Muscle of leg (tissue), 11 donors: Measurements from ENCODE around the gene GLYR1. TPM values are rescaled to one million over a fixed set of nuclear protein-coding genes. Genes with fewer than 3 reads are reported as not detected.

Experiments
- DNase-seq: peaks from one replicate; pipeline ENCODE4 v3.0.0; 2013
- H3K27ac ChIP-seq: one replicate; pipeline ENCODE4 v1.5.1; 2013; ENCODE audit warnings: mild to moderate bottlenecking, low read length, control low read depth
- H3K27me3 ChIP-seq: one replicate; pipeline ENCODE4 v1.6.1; 2013; ENCODE audit warnings: low read length; ENCODE audit not compliant: control insufficient read depth, insufficient read depth
- H3K36me3 ChIP-seq: one replicate; pipeline ENCODE4 v1.6.1; 2013; ENCODE audit warnings: low read length; ENCODE audit not compliant: control insufficient read depth, insufficient read depth
- H3K4me1 ChIP-seq: one replicate; pipeline ENCODE4 v1.6.1; 2013; ENCODE audit warnings: low read length; ENCODE audit not compliant: control insufficient read depth, insufficient read depth
- H3K4me3 ChIP-seq: one replicate; pipeline ENCODE4 v1.5.1; 2013; ENCODE audit warnings: low read length, control low read depth
- H3K9me3 ChIP-seq: replicated peaks from 2 replicates; pipeline ENCODE4 v1.6.1; 2013; ENCODE audit warnings: low read depth, low read length; ENCODE audit not compliant: control insufficient read depth
- WGBS: methylation state at CpG from one replicate; pipeline ENCODE4 v1.1.5; 2013; ENCODE audit warnings: missing lambda C conversion rate; ENCODE audit not compliant: insufficient coverage; 5-methylcytosine and 5-hydroxymethylcytosine counted together
- polyA plus RNA-seq, 8 donors: library from polyadenylated mRNA; unstranded; fragments of 120-200 nt; gene quantifications; one replicate each; pipeline versions ENCODE4 v1.2.1 to v1.2.3, GENCODE V29; 2013; ENCODE audit warnings: inconsistent platforms in 1 of 8, low replicate concordance in 1 of 8; ENCODE audit not compliant: insufficient read length in 8 of 8, insufficient read depth in 1 of 8
- total RNA-seq: library from RNA; stranded (reverse); fragments of 120-200 nt; gene quantifications from one replicate; pipeline ENCODE4 v1.2.4, GENCODE V29; 2013

GLYR1 gene
- total and polyA plus RNA-seq, 9 donors: 29.8 to 57.1 (median 51.4) TPM

DNA sequence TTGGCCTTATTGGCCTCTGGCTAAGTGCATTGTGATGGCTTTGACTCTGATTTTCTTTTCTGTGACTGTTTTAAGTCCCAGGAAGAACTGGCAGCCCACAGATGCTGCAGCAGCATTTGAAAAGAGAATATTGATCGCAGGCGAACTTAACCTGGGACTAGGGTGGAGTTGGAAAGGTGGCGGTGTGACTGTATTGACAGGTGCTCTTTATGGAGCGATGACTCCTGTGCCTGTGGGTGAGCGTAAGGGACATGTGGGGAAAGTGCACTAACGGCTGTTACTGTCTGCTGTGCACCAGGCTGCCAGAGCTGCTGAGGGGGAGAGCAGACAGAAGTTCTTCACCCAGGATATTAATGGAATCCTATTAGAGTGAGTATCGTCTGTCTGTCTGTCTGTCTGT, 21.4 kb upstream of the GLYR1 start:
- Histone ChIP-seq H3K4me1 (no peaks in the 10 kb centered on the region), H3K36me3 (peaks cover 46% of the 10 kb centered on the region), H3K27me3 (no peaks in the 10 kb centered on the region), H3K27ac (no peak overlapping the region), H3K9me3 (no peaks in the 10 kb centered on the region), H3K4me3 (no peak overlapping the region)
- WGBS: 91% methylated on average over 7 of the region's 7 CpGs
- DNase-seq: no peak

DNA sequence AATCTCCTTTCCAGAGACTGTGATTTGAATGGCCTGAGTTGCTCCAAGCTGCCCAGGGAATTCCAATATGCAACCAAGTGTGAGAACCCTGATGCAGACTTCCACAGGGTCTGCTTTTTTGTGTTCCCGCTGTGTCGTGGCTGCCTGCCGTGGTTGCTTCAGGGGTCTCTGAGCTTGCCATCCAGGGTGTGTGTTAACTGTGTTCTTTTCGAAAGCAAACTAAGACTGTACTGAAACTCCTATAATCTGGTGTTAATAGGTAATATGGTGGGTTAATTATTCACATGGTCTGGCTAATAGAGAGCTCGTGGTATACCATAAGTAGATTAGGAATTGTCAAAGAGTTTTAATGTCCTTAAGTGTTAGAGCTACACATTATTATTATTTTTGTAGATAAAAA, 20.9 kb upstream of the GLYR1 start:
- Histone ChIP-seq H3K27ac (no peak overlapping the region), H3K4me1 (no peaks in the 10 kb centered on the region), H3K9me3 (no peaks in the 10 kb centered on the region), H3K4me3 (no peak overlapping the region), H3K36me3 (peaks cover 42% of the 10 kb centered on the region), H3K27me3 (no peaks in the 10 kb centered on the region)
- no peak for DNase-seq
- no CpG with 5 or more reads among the region's 5 CpGs for WGBS

DNA sequence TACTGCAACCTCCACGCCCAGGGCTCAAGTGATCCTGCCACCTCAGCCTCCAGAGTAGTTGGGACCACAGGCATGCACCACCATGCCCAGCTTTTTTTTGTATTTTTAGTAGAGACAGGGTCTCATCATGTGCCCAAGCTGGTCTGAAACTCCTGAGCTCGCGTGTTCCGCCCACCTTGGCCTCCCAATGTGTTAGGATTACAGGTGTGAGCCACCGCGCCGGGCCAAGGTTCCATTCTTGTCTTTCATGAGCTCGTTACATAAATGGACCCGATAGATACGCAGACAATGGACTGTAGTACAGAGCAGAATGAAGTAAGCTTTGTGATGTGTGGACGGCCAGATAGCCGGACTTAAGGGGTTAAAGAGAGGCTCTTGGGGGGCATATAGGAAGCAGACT, 19.5 kb upstream of the GLYR1 start:
- Histone ChIP-seq H3K36me3 (peaks cover 44% of the 10 kb centered on the region), H3K27me3 (no peaks in the 10 kb centered on the region), H3K4me1 (no peaks in the 10 kb centered on the region), H3K27ac (no peak overlapping the region), H3K4me3 (no peak overlapping the region), H3K9me3 (no peaks in the 10 kb centered on the region)
- 94% methylated on average over 12 of the region's 12 CpGs for WGBS
- no peak for DNase-seq

DNA sequence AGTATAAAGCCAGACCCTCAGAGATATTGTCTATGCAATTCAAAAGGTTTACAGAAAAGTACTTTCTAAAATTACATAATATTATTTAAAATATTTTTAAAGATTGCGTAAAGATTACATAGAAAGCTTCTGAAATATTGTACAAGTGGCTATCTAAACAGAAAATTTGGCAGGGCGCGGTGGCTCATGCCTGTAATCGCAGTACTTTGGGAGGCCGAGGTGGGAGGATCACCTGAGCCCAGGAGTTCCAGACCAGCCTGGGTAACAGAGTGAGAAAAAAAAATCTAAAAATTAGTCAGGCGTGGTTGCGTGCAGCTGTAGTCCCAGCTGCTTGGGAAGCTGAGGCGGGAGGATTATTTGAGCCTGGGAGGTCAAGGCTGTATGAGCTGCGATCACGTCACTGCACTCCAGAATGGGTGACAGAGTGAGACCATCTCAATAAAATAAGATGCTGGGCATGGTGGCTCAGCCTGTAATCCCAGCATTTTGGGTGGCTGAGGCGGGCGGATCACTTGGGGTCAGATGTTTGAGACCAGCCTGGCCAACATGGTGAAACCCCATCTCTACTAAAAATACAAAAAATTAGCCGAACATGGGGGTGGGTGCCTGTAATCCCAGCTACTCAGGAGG, 18.3 kb upstream of the GLYR1 start:
- WGBS: 89% methylated on average over 10 of the region's 13 CpGs
- DNase-seq: no peak
- H3K4me1 ChIP-seq: no peaks in the 10 kb centered on the region
- no peak overlapping the region for H3K27ac ChIP-seq
- H3K27me3 ChIP-seq: no peaks in the 10 kb centered on the region
- no peaks in the 10 kb centered on the region for H3K9me3 ChIP-seq
- no peak overlapping the region for H3K4me3 ChIP-seq
- H3K36me3 ChIP-seq: peaks cover 46% of the 10 kb centered on the region

DNA sequence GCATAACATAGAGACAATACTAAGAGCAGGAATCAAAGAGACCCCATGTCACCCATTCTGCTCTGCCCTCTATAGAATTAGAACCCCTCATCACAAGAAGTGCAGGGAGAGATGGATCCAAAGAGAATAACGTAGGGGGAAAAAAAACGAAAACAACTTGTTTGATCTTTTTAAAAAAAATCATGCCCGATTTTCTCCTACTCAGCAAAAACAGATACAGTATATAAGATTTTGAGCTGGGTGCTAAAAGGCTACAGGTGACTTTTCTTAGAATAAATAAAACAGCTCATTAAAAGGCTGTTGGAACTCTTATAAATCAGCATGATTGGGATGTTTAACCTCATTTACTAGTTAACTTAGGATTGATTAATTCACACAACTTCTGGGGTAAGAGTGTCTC, 17.6 kb upstream of the GLYR1 start:
- no peaks in the 10 kb centered on the region for H3K9me3 ChIP-seq
- H3K27me3 ChIP-seq: no peaks in the 10 kb centered on the region
- DNase-seq: no peak
- H3K4me3 ChIP-seq: no peak overlapping the region
- WGBS: no CpG with 5 or more reads among the region's 3 CpGs
- no peak overlapping the region for H3K27ac ChIP-seq
- no peaks in the 10 kb centered on the region for H3K4me1 ChIP-seq
- H3K36me3 ChIP-seq: peaks cover 46% of the 10 kb centered on the region

DNA sequence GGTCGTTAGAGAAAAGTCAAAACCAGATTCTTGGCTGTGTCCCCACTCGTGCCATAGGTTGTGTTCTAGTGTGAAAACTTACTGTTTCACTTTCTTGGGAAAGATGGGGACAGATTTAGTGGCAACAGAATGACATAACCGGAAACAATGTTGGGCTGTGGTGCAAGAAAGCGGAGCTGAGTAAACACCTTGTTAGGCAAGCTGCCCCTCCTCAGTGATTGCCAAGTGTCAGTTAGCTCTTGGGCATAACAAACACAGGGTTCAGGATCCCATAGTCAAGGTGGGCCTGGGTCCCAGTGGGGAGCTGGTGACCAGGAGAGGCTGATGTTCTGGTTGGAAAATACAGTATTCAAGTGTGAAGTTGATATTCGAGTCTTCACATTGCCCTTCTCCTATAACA, 15.6 kb upstream of the GLYR1 start:
- WGBS: 90% methylated on average over 3 of the region's 5 CpGs
- DNase-seq: no peak
- Histone ChIP-seq H3K4me3 (no peak overlapping the region), H3K27ac (no peak overlapping the region), H3K27me3 (no peaks in the 10 kb centered on the region), H3K36me3 (peaks cover 52% of the 10 kb centered on the region), H3K9me3 (no peaks in the 10 kb centered on the region), H3K4me1 (no peaks in the 10 kb centered on the region)

DNA sequence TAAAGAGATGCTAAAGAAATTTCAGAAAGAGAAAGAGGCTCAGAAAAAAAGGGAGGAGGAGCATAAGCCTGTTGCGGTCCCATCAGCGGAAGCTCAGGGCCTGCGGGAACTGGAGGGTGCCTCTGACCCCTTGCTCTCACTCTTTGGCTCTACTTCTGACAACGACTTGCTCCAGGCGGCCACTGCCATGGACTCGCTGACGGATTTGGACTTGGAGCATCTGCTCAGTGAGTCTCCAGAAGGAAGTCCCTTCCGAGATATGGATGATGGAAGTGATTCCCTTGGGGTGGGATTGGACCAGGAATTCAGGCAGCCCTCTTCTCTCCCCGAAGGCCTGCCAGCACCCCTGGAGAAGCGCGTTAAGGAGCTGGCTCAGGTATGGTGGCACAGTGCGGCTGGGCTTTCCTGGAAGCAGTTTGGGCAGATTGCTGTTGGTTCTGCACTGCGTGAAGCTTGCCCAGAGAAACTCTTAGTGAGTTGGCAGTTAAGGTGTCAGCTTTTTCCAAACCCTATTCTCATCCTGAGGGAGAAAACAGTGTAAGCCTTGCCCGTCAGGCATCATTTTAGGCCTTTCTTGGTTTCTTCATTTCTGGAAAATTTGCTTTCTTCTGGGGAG, 13.7 kb upstream of the GLYR1 start:
- Histone ChIP-seq H3K27me3 (no peaks in the 10 kb centered on the region), H3K27ac (no peak overlapping the region), H3K36me3 (peaks cover 58% of the 10 kb centered on the region), H3K9me3 (no peaks in the 10 kb centered on the region), H3K4me3 (no peak overlapping the region), H3K4me1 (no peaks in the 10 kb centered on the region)
- 98% methylated on average over 9 of the region's 14 CpGs for WGBS
- no peak for DNase-seq

DNA sequence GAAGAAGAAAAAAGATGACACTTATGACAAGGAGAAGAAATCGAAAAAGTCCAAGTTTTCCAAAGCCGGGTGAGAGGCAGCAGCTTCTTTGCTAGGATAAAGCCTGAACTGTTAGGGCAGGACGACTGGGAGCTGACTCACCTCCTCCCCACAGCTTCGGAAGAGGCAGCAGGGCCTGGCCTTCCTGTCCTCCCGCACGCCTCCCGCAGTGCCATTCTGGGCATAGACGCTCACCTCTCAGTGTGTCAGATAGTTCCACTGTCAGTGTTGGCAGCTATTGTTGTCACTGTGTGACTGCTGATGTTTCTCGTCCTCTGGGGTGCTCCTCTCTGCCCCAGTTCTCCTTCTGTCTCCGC, 12.8 kb upstream of the GLYR1 start:
- DNase-seq: no peak
- Histone ChIP-seq H3K9me3 (no peaks in the 10 kb centered on the region), H3K27ac (no peak overlapping the region), H3K36me3 (peaks cover 68% of the 10 kb centered on the region), H3K27me3 (no peaks in the 10 kb centered on the region), H3K4me3 (no peak overlapping the region), H3K4me1 (no peaks in the 10 kb centered on the region)
- WGBS: 84% methylated on average over 8 of the region's 10 CpGs

DNA sequence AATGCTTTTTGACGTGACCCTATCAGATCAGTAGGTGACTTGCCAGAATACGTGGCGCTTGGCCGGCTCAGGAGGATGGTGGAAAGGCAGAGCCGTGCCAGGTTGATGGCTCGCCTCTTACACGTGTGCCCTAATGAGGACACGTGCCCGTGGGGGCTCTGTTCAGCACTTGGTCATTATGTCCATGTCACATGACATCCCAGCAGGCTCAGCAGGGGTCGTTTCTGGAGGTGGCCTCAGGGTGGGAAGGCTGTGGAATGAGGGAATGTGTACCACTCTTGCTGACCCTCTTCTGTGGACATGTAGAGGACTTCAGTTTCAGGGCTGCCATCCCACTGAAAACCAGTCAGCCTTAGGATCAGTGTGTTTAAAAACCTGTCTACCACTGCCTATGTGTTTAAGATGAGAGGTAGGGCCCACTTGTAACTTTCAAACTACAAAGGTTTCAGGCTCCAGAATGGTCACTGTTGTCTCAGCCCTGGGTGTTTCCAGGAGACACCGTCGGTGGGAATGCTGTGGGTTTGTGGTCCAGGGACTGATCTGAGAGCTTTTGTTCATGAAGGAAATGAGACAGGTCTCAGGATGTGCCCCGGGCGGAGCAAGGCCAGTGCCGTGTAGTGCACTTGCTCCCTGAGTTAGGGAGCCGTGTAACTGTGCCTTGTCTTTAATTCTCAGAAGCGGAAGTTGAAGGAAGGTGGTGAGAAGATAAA, 12.3 kb upstream of the GLYR1 start:
- no peaks in the 10 kb centered on the region for H3K4me1 ChIP-seq
- no peak overlapping the region for H3K4me3 ChIP-seq
- no peaks in the 10 kb centered on the region for H3K27me3 ChIP-seq
- H3K36me3 ChIP-seq: peaks cover 66% of the 10 kb centered on the region
- DNase-seq: no peak
- no peaks in the 10 kb centered on the region for H3K9me3 ChIP-seq
- 87% methylated on average over 16 of the region's 17 CpGs for WGBS
- no peak overlapping the region for H3K27ac ChIP-seq

DNA sequence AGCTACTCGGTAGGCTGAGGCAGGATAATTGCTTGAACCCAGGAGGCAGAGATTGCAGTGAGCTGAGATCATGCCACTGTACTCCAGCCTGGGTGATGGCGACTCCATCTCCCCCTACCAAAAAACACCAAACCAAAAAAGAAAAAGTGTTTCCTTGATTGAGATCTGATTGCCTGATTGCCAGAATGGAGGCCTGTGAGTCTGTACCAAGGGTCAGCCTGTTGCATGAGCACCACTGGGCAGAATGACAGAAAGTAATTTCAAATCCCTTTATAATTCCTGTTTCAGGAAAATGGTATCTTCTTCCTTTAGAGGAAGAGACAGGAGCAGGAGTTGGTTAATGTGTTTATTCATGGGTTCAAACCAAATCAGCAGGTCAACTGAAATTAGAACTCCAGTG, 8.7 kb upstream of the GLYR1 start:
- Histone ChIP-seq H3K9me3 (no peaks in the 10 kb centered on the region), H3K27me3 (no peaks in the 10 kb centered on the region), H3K36me3 (peaks cover 55% of the 10 kb centered on the region), H3K4me1 (no peaks in the 10 kb centered on the region), H3K4me3 (no peak overlapping the region), H3K27ac (no peak overlapping the region)
- no CpG with 5 or more reads among the region's 2 CpGs for WGBS
- no peak for DNase-seq
